ENCODE data around the gene DAAM2.

Gene DAAM2

DNA sequence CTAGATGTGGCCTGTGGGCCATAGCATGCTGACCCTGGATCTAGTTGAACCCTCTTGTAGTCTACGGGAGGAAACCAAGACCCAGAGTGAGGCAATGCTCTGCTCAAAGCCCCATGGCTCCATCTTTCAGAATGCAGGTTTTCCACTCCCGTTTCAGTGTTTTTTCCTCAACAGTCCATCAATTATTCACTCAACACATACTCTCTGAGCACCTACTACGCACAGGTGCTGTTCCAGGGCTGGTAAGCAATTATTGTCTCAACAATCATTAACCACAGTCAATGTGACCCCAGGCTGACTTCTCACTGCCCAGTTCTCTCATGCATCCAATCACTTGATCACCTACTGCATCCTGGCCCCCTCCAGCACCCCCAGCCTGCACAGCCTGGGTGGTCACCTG lies 122.1 kb downstream of the DAAM2 start:
- H3K9me3 ChIP-seq (ENCODE audit: low read length): no peaks in the 10 kb centered on the region

DNA sequence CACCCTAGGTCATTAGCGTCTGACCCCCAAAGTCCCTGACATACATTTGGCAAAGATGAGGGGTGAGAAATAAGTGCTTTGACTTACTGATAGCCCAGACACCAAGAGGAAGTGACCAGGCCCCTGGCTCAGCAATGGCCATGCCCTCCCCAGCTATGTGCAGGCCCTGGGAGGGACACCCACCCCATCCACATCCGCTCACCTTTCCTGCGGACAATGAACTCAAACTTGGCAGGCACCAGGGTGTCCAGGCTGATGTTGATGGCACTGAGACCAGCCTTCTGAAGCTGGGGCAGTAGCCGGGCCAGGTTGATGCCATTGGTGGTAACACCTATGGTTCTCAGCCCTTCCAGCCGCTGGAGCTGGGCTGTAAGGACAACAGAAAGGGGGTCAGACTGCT lies 123.7 kb downstream of the DAAM2 start:
- H3K4me3 ChIP-seq (ENCODE audit: low read depth in 1 of 2, low read length in 2 of 2): no peak overlapping the region
- no peaks in the 10 kb centered on the region for H3K4me1 ChIP-seq (ENCODE audit: insufficient read depth, low read length)
- no peak overlapping the region for H3K9ac ChIP-seq (ENCODE audit: low read length)
- no peaks in the 10 kb centered on the region for H3K27me3 ChIP-seq (ENCODE audit: control insufficient read depth in 1 of 2, insufficient read depth in 2 of 2, low read length in 2 of 2)
- peaks cover 54% of the 10 kb centered on the region for H3K36me3 ChIP-seq (ENCODE audit: insufficient read depth, low read length)
- no peak overlapping the region for H3K27ac ChIP-seq (ENCODE audit: low read depth, low read length)
- H3K9me3 ChIP-seq (ENCODE audit: low read length): no peaks in the 10 kb centered on the region

More for the DNA sequence above, 122.1 kb downstream of the DAAM2 start:
- H3K36me3 ChIP-seq (ENCODE audit: insufficient read depth, low read length): peaks cover 54% of the 10 kb centered on the region
- H3K4me1 ChIP-seq (ENCODE audit: insufficient read depth, low read length): no peaks in the 10 kb centered on the region
- H3K9ac ChIP-seq (ENCODE audit: low read length): no peak overlapping the region
- no peak overlapping the region for H3K27ac ChIP-seq (ENCODE audit: low read depth, low read length)
- no peaks in the 10 kb centered on the region for H3K27me3 ChIP-seq (ENCODE audit: control insufficient read depth in 1 of 2, insufficient read depth in 2 of 2, low read length in 2 of 2)
- no peak overlapping the region for H3K4me3 ChIP-seq (ENCODE audit: low read depth in 1 of 2, low read length in 2 of 2)

- Histone ChIP-seq H3K9ac (ENCODE audit: low read length) (no peak overlapping the region), H3K4me3 (ENCODE audit: low read depth in 1 of 2, low read length in 2 of 2) (no peak overlapping the region), H3K27ac (ENCODE audit: low read depth, low read length) (no peak overlapping the region), H3K27me3 (ENCODE audit: control insufficient read depth in 1 of 2, insufficient read depth in 2 of 2, low read length in 2 of 2) (no peaks in the 10 kb centered on the region), H3K9me3 (ENCODE audit: low read length) (no peaks in the 10 kb centered on the region), H3K4me1 (ENCODE audit: insufficient read depth, low read length) (no peaks in the 10 kb centered on the region), H3K36me3 (ENCODE audit: insufficient read depth, low read length) (peaks cover 45% of the 10 kb centered on the region)
Measured at GRCh38 chr6:39917329-39917728, 125.2 kb downstream of the DAAM2 start.

GRCh38 chr6:39917981-39918380 lies 125.8 kb downstream of the DAAM2 start:
- Histone ChIP-seq H3K4me1 (ENCODE audit: insufficient read depth, low read length) (no peaks in the 10 kb centered on the region), H3K36me3 (ENCODE audit: insufficient read depth, low read length) (peaks cover 38% of the 10 kb centered on the region), H3K9me3 (ENCODE audit: low read length) (no peaks in the 10 kb centered on the region), H3K9ac (ENCODE audit: low read length) (no peak overlapping the region), H3K27ac (ENCODE audit: low read depth, low read length) (no peak overlapping the region), H3K27me3 (ENCODE audit: control insufficient read depth in 1 of 2, insufficient read depth in 2 of 2, low read length in 2 of 2) (no peaks in the 10 kb centered on the region), H3K4me3 (ENCODE audit: low read depth in 1 of 2, low read length in 2 of 2) (no peak overlapping the region)

GRCh38 chr6:39918831-39919230 lies 126.7 kb downstream of the DAAM2 start:
- Histone ChIP-seq H3K4me3 (ENCODE audit: low read depth in 1 of 2, low read length in 2 of 2) (no peak overlapping the region), H3K9me3 (ENCODE audit: low read length) (no peaks in the 10 kb centered on the region), H3K27ac (ENCODE audit: low read depth, low read length) (no peak overlapping the region), H3K36me3 (ENCODE audit: insufficient read depth, low read length) (peaks cover 30% of the 10 kb centered on the region), H3K4me1 (ENCODE audit: insufficient read depth, low read length) (no peaks in the 10 kb centered on the region), H3K9ac (ENCODE audit: low read length) (no peak overlapping the region), H3K27me3 (ENCODE audit: control insufficient read depth in 1 of 2, insufficient read depth in 2 of 2, low read length in 2 of 2) (no peaks in the 10 kb centered on the region)

DNA sequence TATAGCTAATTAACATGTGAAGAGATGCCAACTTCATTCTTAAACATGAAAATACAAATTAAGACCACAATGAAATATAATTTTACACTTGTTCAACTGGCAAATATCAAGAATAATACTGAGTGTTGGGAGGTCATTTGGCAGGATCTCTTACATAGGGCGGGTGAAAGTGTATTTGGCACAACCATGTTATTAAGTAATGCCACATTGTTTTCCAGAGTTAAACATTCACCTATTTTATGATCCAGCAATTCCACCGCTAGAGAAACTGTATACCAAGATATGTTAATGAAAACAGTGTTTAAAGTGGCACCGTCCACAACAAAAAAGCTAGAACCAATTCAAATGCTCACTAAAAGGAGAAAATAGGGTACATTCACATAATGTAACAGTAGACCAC lies 128.0 kb downstream of the DAAM2 start:
- no peaks in the 10 kb centered on the region for H3K9me3 ChIP-seq (ENCODE audit: low read length)
- no peak overlapping the region for H3K4me3 ChIP-seq (ENCODE audit: low read depth in 1 of 2, low read length in 2 of 2)
- H3K27me3 ChIP-seq (ENCODE audit: control insufficient read depth in 1 of 2, insufficient read depth in 2 of 2, low read length in 2 of 2): no peaks in the 10 kb centered on the region
- H3K27ac ChIP-seq (ENCODE audit: low read depth, low read length): no peak overlapping the region
- H3K36me3 ChIP-seq (ENCODE audit: insufficient read depth, low read length): peaks cover 17% of the 10 kb centered on the region
- no peak overlapping the region for H3K9ac ChIP-seq (ENCODE audit: low read length)
- H3K4me1 ChIP-seq (ENCODE audit: insufficient read depth, low read length): no peaks in the 10 kb centered on the region

DNA sequence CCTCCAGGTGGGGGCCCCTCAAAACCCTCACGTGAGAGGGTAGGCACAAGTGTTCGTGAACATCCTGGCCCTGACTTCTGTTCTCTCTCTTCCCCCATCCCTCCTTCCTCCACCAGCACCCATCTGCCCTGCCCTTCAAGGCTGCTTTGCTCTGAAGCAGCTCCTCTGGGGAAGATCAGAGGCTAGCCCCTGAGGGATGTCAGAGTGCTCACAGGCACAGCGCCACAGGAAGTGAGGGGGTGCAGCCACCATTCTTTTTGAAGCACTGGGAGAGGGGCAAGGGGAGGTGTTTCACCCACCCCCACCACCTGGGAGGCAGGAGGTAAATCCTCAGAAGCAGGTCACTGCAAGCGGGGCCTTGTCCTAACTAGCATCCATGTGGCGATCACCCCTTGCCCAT lies 130.6 kb downstream of the DAAM2 start:
- Histone ChIP-seq H3K9ac (ENCODE audit: low read length) (no peak overlapping the region), H3K4me3 (ENCODE audit: low read depth in 1 of 2, low read length in 2 of 2) (no peak overlapping the region), H3K4me1 (ENCODE audit: insufficient read depth, low read length) (no peaks in the 10 kb centered on the region), H3K27ac (ENCODE audit: low read depth, low read length) (no peak overlapping the region), H3K36me3 (ENCODE audit: insufficient read depth, low read length) (peaks cover 5% of the 10 kb centered on the region), H3K27me3 (ENCODE audit: control insufficient read depth in 1 of 2, insufficient read depth in 2 of 2, low read length in 2 of 2) (no peaks in the 10 kb centered on the region), H3K9me3 (ENCODE audit: low read length) (no peaks in the 10 kb centered on the region)

GRCh38 chr6:39923394-39923793 lies 131.2 kb downstream of the DAAM2 start:
- Histone ChIP-seq H3K27me3 (ENCODE audit: control insufficient read depth in 1 of 2, insufficient read depth in 2 of 2, low read length in 2 of 2) (no peaks in the 10 kb centered on the region), H3K27ac (ENCODE audit: low read depth, low read length) (no peak overlapping the region), H3K9ac (ENCODE audit: low read length) (no peak overlapping the region), H3K9me3 (ENCODE audit: low read length) (no peaks in the 10 kb centered on the region), H3K4me3 (ENCODE audit: low read depth in 1 of 2, low read length in 2 of 2) (no peak overlapping the region), H3K36me3 (ENCODE audit: insufficient read depth, low read length) (peaks cover 5% of the 10 kb centered on the region), H3K4me1 (ENCODE audit: insufficient read depth, low read length) (no peaks in the 10 kb centered on the region)

GRCh38 chr6:39923861-39924260 lies 131.7 kb downstream of the DAAM2 start:
- no peak overlapping the region for H3K9ac ChIP-seq (ENCODE audit: low read length)
- H3K27me3 ChIP-seq (ENCODE audit: control insufficient read depth in 1 of 2, insufficient read depth in 2 of 2, low read length in 2 of 2): no peaks in the 10 kb centered on the region
- no peaks in the 10 kb centered on the region for H3K9me3 ChIP-seq (ENCODE audit: low read length)
- H3K4me1 ChIP-seq (ENCODE audit: insufficient read depth, low read length): no peaks in the 10 kb centered on the region
- H3K36me3 ChIP-seq (ENCODE audit: insufficient read depth, low read length): peaks cover 5% of the 10 kb centered on the region
- no peak overlapping the region for H3K4me3 ChIP-seq (ENCODE audit: low read depth in 1 of 2, low read length in 2 of 2)
- no peak overlapping the region for H3K27ac ChIP-seq (ENCODE audit: low read depth, low read length)

GRCh38 chr6:39924283-39924682 lies 132.1 kb downstream of the DAAM2 start:
- H3K4me3 ChIP-seq (ENCODE audit: low read depth in 1 of 2, low read length in 2 of 2): no peak overlapping the region
- no peaks in the 10 kb centered on the region for H3K27me3 ChIP-seq (ENCODE audit: control insufficient read depth in 1 of 2, insufficient read depth in 2 of 2, low read length in 2 of 2)
- H3K4me1 ChIP-seq (ENCODE audit: insufficient read depth, low read length): no peaks in the 10 kb centered on the region
- H3K9me3 ChIP-seq (ENCODE audit: low read length): no peaks in the 10 kb centered on the region
- H3K27ac ChIP-seq (ENCODE audit: low read depth, low read length): no peak overlapping the region
- H3K36me3 ChIP-seq (ENCODE audit: insufficient read depth, low read length): peaks cover 5% of the 10 kb centered on the region
- H3K9ac ChIP-seq (ENCODE audit: low read length): no peak overlapping the region

- Histone ChIP-seq H3K27me3 (ENCODE audit: control insufficient read depth in 1 of 2, insufficient read depth in 2 of 2, low read length in 2 of 2) (no peaks in the 10 kb centered on the region), H3K36me3 (ENCODE audit: insufficient read depth, low read length) (peaks cover 5% of the 10 kb centered on the region), H3K9me3 (ENCODE audit: low read length) (no peaks in the 10 kb centered on the region), H3K4me1 (ENCODE audit: insufficient read depth, low read length) (no peaks in the 10 kb centered on the region), H3K27ac (ENCODE audit: low read depth, low read length) (no peak overlapping the region), H3K4me3 (ENCODE audit: low read depth in 1 of 2, low read length in 2 of 2) (no peak overlapping the region), H3K9ac (ENCODE audit: low read length) (no peak overlapping the region)
Measured at GRCh38 chr6:39925191-39925930, 133.2 kb downstream of the DAAM2 start.

DNA sequence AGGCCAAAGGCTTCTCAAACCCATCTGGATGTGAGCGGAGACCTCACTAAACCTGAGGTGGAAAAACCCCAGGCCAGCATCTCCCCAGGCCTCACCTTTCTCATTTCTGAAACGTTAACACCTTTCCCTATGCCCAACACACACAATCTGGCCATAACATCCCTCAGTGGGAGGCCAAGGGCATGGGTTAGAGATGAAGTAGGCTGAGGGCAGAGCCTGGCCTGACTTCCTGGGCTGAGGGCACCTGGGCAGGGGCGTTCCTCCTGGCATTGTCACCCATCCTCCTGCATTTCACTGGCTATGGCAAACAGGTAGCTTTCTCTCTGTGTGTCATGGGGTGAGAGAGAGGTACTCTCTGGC lies 133.7 kb downstream of the DAAM2 start:
- Histone ChIP-seq H3K4me3 (ENCODE audit: low read depth in 1 of 2, low read length in 2 of 2) (no peak overlapping the region), H3K9ac (ENCODE audit: low read length) (no peak overlapping the region), H3K27ac (ENCODE audit: low read depth, low read length) (no peak overlapping the region), H3K4me1 (ENCODE audit: insufficient read depth, low read length) (no peaks in the 10 kb centered on the region), H3K27me3 (ENCODE audit: control insufficient read depth in 1 of 2, insufficient read depth in 2 of 2, low read length in 2 of 2) (no peaks in the 10 kb centered on the region), H3K36me3 (ENCODE audit: insufficient read depth, low read length) (peaks cover 5% of the 10 kb centered on the region), H3K9me3 (ENCODE audit: low read length) (no peaks in the 10 kb centered on the region)

Data from muscle layer of colon (tissue), 2 donors.